Fibroblast of mammary gland (primary cell): ENCODE results near the gene MED19.

Experiments
- DNase-seq: peaks from one replicate; pipeline ENCODE4 v3.0.0-alpha.2; 2010; ENCODE audit warnings: low read depth
- H3K4me3 ChIP-seq: 2 replicates; pipeline ENCODE4 v1.5.1; 2011; ENCODE audit warnings: low read depth, mild to moderate bottlenecking, low read length, moderate library complexity; ENCODE audit not compliant: control insufficient read depth
- TF ChIP-seq, protein P1 (sequence below): conservative IDR thresholded peaks from 2 replicates; pipeline ENCODE4 v1.5.1; 2011; ENCODE audit warnings: low read depth, low read length, inconsistent platforms; ENCODE audit not compliant: control insufficient read depth, insufficient read depth

Gene MED19

GRCh38 chr11:57711414-57712255, at the start of gene MED19:
Gene MED19, minus strand, starts transcription at chr11:57712215. Its CDS starts 36 bp downstream, at chr11:57712179.
- TF ChIP-seq, protein P1, sequence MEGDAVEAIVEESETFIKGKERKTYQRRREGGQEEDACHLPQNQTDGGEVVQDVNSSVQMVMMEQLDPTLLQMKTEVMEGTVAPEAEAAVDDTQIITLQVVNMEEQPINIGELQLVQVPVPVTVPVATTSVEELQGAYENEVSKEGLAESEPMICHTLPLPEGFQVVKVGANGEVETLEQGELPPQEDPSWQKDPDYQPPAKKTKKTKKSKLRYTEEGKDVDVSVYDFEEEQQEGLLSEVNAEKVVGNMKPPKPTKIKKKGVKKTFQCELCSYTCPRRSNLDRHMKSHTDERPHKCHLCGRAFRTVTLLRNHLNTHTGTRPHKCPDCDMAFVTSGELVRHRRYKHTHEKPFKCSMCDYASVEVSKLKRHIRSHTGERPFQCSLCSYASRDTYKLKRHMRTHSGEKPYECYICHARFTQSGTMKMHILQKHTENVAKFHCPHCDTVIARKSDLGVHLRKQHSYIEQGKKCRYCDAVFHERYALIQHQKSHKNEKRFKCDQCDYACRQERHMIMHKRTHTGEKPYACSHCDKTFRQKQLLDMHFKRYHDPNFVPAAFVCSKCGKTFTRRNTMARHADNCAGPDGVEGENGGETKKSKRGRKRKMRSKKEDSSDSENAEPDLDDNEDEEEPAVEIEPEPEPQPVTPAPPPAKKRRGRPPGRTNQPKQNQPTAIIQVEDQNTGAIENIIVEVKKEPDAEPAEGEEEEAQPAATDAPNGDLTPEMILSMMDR = no peak
- DNase-seq = peak; percentile 71

GRCh38 chr11:57758174-57758573, 46.2 kb upstream of the MED19 start:
- no peak overlapping the region for H3K4me3 ChIP-seq
- no peak for DNase-seq
- TF ChIP-seq, protein P1 = no peak

More at GRCh38 chr11:57711414-57712255, at the start of gene MED19:
- H3K4me3 ChIP-seq = peak within 1 kb of the TSS; percentile 100

DNA sequence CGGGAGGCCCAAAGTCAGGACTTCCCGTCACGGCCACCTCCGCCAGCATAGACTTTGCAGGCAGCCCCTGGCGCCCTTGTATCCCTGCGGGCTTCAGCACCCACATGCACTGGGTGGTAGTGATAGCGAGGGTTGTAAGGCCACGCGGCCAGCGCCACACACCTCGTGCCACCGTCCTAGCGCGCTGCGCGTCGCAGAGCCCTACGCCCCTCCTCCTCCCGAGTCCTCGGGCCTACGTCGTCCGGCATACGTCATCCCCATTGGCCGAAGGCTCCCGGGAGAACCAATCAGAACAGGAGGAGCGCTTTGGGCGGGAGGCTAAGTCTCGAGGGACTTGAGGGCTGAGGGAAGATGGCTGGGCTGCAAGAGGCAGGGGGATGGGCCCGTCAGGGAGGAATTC, 40.9 kb upstream of the MED19 start:
- DNase-seq = no peak
- H3K4me3 ChIP-seq = no peak overlapping the region
- TF ChIP-seq, protein P1 = no peak

- peak; percentile 60 for DNase-seq
- H3K4me3 ChIP-seq = no peak within 1 kb of the TSS
- TF ChIP-seq, protein P1 = peak; percentile 54
These were observed 39.8 kb upstream of the MED19 start, which contains the start of gene BTBD18 for GRCh38 chr11:57751676-57752253. Gene BTBD18, minus strand, starts transcription at chr11:57751819. Its CDS starts 631 bp downstream, at chr11:57751188.

- H3K4me3 ChIP-seq = no peak overlapping the region
- DNase-seq = no peak
- TF ChIP-seq, protein P1 = no peak
These were observed 39.2 kb upstream of the MED19 start for GRCh38 chr11:57751176-57751575.

DNA sequence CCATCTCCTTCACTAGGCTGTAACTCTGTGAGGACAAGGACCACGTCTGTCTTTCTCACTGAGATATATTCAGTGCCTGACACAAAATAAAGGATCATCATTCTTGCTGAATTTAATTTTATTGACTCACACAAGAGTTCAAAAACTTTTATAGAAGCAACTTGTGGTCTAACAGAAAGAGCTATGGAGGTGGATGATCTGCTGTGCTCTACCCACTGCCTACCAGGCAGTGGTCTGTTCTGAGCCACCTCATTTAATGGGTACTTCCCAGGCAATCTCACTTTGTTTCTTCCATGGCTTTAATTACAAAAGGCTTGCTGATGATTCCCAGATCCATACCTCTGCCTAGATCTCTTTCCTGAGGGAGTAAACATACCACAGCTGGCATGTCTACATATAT, 34.9 kb upstream of the MED19 start:
- no peak for DNase-seq
- H3K4me3 ChIP-seq = no peak overlapping the region
- TF ChIP-seq, protein P1 = no peak
